Cortex of kidney (tissue), 1 donor: Measurements from ENCODE around the gene NUP43.
"Not testable (repeated sequence)": the region's sequence is repeated elsewhere in the genome, so short reads cannot be mapped to it uniquely, and the experiment has no call there.

Source experiments
- DNase-seq: peaks from one replicate; lab custom pipeline; 2025; lab: John Stamatoyannopoulos, UW

NUP43 gene

GRCh38 chr6:149746147-149746946 lies at the start of gene NUP43:
NUP43 (minus strand) TSS chr6:149746529; CDS start chr6:149746495, 34 bp downstream.
- DNase-seq = no peak

GRCh38 chr6:149783551-149783950 lies 37.2 kb upstream of the NUP43 start:
- DNase-seq = no peak

DNA sequence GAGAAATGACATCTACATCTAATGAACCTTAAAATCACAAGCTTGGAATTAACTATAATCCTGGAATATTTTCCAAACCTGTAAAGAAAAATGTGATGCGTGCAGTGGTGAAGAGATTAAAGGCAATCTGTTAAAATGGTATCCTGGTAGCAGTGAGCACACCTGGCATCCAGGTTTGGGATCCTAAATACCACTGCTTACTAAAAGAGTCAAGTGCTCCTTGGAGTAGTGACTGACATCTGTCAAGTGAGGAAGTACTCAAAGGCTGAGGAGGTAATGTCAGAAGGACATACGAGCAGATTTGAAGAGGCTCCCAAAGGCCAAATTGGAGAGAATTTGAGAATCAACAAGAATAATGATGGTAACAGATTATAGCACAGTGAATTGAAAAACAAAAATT lies 36.0 kb upstream of the NUP43 start:
- DNase-seq = no peak

- DNase-seq = no peak
Measured at GRCh38 chr6:149781715-149782114, 35.4 kb upstream of the NUP43 start.

DNA sequence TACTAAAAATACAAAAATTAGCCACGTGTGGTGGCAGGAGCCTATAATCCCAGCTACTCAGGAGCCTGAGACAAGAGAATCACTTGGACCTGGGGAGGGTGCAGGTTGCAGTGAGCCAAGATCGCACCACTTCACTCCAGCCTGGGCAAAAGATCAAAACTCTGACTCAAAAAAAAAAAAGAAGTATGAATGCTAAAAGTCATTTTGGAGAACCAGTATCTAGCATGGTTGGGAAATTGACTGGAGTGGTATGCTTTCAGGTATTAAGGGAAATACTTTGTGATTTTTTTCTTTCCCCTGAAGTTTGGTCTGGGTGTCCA lies 33.3 kb upstream of the NUP43 start:
- DNase-seq = no peak

- no peak for DNase-seq
Measured at GRCh38 chr6:149777624-149778023, 31.3 kb upstream of the NUP43 start.

- no peak for DNase-seq
Measured at GRCh38 chr6:149771925-149772324, 25.6 kb upstream of the NUP43 start.

DNA sequence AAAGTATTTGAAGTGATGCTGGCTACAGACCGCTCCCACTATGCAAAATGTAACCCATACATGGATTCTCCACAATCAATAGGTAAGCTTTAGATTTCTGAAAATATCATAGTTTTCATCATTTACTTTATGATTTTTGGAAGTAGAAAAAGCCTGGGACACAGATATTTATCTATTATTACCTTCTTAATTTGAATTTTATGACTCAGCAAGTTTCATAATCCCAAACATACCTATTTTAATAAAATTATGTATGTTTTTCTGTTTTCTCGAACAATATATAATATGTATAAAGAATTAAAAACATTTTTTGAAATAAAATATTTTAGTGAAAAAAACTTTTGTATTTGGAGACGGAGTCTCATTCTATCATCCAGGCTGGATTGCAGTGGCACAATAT lies 24.9 kb upstream of the NUP43 start:
- no peak for DNase-seq

- DNase-seq = no peak
Measured at GRCh38 chr6:149769676-149770075, 23.3 kb upstream of the NUP43 start.

GRCh38 chr6:149766156-149766769 lies 19.9 kb upstream of the NUP43 start:
- no peak for DNase-seq

GRCh38 chr6:149763866-149764265 lies 17.5 kb upstream of the NUP43 start:
- DNase-seq = no peak

GRCh38 chr6:149761438-149761837 lies 15.1 kb upstream of the NUP43 start:
- DNase-seq = no peak

GRCh38 chr6:149756261-149756636 lies 9.9 kb upstream of the NUP43 start:
- DNase-seq = no peak

- DNase-seq = no peak
Measured at GRCh38 chr6:149755300-149756260, 9.3 kb upstream of the NUP43 start.

DNA sequence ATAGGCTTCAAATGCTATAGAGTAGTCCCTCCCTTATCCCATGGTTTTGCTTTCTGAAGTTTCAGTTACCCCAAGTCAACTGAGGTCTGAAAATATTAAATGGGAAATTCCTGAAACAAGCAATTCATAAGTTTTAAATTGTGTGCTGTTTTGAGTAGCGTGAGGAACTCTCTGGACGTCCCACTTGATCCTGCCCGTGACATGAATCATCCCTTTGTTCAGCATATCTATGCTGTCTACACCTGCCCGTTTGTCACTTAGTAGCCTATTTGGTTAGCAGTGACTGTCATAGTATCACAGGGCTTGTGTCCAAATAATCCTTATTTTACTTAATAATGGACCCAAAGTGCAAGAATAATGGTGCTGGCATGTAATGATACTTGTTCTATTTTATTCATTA lies 8.2 kb upstream of the NUP43 start:
- no peak for DNase-seq

DNA sequence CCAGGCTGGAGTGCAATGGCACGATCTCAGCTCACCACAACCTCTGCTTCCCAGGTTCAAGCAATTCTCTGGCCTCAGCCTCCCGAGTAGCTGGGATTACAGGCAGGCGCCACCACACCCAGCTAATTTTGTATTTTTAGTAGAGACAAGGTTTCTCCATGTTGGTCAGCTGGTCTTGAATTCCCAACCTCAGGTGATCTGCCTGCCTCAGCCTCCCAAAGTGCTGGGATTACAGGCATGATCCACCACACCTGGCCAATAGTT lies 7.0 kb upstream of the NUP43 start:
- DNase-seq = not testable (repeated sequence)

DNA sequence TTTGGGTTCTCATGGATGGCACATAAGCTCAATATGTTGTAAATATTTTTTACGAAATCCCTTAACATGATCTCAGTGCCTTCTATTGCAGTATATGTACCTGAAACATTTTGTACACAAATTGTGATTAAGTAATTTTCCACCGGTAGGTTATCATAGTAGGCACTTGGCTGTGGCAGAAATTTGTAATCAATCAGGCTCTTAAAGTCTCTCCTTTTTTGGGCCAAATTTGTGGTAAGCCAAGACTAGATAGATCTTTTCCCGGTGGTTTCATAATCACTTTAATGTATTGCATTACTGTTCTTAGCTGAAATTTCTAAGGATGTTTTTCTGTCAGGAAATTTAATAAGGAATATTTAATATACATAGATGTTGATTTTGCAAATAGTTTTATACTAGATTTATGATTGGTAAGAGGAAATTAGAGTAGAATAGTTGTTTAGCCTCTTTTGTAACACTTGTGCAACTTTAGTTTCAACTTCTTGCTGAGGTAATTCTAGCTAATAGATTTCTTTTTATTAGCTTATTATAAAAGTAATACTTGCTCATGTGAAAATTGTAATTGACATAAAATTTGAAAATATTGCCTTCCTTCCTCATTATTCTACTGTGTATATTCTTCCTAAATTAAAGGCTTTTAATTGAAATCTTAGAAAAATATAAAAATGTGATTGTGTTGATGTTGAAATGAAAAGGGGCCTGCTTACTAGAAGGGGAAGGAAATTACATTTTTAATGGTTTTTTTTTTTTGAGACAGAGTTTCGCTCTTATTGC lies 6.5 kb upstream of the NUP43 start:
- DNase-seq = no peak

- DNase-seq = not testable (repeated sequence)
Measured at GRCh38 chr6:149751920-149752319, 5.6 kb upstream of the NUP43 start.

GRCh38 chr6:149751239-149751638 lies 4.9 kb upstream of the NUP43 start:
- no peak for DNase-seq

GRCh38 chr6:149750136-149750609 lies 3.8 kb upstream of the NUP43 start:
- no peak for DNase-seq

DNA sequence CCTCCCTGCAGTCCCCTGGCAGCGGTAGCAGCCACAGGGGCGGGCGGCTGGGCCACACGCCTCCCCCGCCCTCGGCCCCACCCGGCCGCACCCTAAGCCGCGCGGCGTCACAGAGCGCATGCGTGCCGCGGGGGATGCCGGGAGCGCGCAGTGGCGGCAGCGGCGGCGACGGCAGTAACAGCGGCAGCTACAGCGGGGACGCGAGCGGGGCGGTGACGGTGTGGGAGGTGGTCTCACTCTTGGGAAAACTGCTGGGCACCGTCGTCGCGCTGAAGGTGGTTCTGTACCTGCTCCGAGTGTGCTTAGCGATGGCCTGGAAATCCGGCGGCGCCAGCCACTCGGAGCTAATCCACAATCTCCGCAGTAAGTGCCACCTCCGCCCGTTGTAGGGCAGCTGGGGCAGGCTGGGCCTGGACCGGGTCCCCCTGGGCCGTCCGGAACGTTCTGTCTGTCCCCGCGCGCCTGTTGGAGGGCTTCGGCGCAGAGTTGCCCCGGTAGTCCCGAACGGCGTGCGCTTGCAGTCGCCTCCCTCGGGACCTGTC lies 3.3 kb upstream of the NUP43 start, which contains the start of gene PCMT1:
Gene PCMT1 (plus strand): TSS at position 148 of the 542 bp plus-strand sequence. CDS start 161 bp downstream, at position 309.
- peak; percentile 91 for DNase-seq
